ENCODE results near the gene SHISA8. TPM values are rescaled to one million over a fixed set of nuclear protein-coding genes. Genes with fewer than 3 reads are reported as not detected.
A peak's percentile ranks its signal among the peaks of the same experiment; 100 is the strongest.
"Not testable (repeated sequence)": the region's sequence is repeated elsewhere in the genome, so short reads cannot be mapped to it uniquely, and the experiment has no call there.

Gene SHISA8
- not detected for total RNA-seq

GRCh38 chr22:41915035-41915785 is at the start of gene SHISA8:
Gene SHISA8, minus strand, starts transcription at chr22:41915074. Its CDS starts 407 bp downstream, at chr22:41914667.
- DNase-seq: no peak

DNA sequence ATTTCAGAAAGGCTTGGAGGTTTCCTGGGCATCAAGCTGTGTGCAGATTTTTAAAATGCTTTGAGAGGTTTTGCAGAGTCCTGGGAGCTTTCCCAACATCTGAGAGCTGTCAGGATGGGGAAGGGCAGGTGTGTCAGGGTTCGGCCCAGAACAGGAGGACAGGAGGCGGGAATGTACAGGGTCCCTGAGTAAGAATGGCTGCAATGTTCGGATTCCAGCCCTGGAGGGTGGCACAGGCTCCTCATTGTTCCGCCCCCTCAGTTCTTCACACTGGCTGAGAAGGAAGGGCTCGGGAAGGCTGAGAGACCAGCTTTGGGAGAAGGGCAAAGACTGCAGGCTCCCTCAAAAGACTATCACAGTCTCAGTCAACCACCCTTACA is 49.2 kb upstream of the SHISA8 start:
- DNase-seq: no peak

DNA sequence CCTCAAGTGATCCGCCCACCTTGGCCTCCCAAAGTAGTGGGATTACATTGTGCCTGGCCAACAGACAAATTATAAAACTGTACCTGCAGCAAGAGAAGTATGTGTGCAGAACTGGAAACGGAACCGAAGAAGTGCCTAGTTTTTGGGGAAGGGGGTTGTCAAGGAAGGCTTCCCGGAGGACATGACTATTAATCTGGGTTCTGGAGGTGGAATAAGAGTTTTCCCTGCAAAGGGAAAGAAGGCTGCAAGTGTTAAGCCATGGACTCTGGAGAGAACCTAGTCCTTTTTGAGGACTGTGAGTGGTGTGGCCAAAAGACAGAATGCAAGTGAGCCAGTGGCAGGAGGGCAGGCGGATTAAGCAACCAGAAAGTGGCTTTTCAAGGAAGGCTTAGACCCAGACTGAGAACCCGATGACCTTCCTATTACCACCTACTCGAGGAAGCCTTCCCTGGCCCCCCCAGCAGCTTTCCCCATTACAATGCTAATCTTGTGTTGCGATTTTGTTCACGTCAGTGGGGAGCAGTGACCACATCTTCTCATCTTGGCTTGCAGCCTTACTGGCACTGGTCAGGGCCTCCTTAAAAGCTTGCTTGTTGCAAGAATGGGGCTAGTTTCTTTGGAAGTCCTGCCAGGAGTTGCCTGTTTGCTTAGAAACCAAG is 48.7 kb upstream of the SHISA8 start:
- peak; percentile 28 for DNase-seq

DNA sequence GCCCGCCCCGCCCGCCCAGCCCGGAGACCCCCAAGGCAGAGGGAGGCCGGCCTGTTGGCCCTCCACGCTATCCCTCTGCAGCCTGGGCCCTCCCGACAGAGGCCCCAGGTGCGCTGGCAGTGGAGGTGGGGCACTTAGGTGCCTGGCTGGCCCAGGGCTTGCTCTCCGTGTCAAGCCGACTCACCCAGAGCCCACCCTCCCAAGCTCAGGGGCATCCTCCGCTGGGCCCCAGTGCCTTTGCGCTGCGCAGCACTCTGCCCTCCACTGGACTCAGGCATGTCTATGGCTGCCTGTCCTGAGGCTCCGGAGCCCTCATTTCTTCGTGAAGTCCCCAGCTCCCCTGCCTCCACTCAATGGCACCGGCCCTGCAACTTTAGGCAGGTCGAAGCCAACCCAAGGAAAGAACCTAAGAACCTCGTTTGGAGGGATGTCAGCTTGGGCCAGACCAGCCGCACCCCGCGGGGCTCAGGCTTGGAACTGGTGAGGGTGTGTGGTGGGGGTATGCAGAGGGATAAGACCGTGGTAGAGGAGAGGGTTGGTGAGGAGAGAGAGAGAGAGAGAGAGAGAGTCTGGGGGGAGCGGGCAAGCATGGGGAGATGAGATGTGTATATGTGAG is 43.2 kb upstream of the SHISA8 start:
- DNase-seq: no peak

GRCh38 chr22:41952713-41953112 is 37.8 kb upstream of the SHISA8 start:
- no peak for DNase-seq

DNA sequence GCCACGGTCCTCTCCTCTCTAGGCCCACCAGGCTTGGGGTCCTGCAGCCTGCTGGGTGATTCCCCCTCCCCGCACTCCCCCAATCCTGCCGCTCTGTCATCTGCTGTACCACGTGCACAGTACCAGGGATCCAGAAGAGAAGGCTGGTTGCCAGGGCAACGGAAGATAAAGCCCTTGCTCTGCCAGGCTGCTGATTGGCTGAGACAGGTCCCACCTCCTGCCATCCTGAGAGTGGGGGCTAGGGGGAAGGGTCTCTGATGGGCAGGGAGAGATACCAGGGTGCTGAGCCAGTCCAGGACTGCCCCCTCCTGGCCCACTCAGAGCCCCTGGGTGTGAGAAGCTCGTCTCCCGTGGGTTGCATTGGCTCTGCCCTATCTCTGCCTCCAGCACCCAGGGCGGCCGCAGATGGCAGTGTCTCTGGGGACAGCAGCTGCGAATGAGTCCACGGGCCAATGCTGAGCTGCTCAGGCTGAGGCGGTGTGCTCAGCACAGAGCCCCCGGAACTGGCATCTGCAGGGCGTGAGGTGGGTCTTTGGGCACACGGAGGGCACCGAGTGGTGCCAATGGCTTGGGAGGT is 37.1 kb upstream of the SHISA8 start, which contains the start of gene SMIM45:
Gene SMIM45, plus strand, starts transcription at position 253 of the 577 bp plus-strand sequence.
- peak; percentile 86 for DNase-seq

GRCh38 chr22:41949297-41949965 is 34.6 kb upstream of the SHISA8 start:
- DNase-seq: no peak

DNA sequence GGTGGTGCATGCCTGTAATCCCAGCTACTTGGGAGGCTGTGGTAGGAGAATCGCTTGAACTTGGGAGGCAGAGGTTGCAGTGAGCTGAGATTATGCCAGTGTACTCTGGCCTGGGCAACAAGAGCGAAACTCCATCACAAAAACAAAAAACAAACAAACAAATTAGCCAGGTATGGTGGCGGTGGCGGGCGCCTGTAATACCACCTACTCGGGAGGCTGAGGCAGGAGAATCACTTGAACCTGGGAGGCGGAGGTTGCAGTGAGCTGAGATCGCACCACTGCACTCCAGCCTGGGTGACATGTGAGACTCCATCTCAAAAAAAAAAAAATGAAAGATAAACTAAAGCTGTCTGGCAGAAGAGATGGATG is 34.0 kb upstream of the SHISA8 start:
- not testable (repeated sequence) for DNase-seq

DNA sequence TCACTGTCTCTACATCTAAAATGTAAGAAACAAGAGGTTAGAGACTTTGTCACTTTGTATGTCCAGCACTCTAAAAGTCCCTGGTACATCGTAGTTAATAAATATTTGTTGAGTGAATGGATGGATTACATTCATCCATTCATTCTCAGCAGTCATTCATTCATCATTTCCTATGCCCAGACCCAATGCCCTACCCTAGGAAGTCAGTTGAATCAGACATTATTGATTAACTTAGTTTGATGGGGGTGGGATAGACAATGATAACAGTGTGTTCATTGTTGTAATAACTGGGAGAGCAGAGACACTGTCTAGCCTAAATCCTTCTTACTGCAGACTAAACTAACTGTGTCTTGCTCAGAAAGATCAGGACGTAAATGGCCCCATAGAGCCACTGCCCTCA is 33.3 kb upstream of the SHISA8 start:
- no peak for DNase-seq

DNA sequence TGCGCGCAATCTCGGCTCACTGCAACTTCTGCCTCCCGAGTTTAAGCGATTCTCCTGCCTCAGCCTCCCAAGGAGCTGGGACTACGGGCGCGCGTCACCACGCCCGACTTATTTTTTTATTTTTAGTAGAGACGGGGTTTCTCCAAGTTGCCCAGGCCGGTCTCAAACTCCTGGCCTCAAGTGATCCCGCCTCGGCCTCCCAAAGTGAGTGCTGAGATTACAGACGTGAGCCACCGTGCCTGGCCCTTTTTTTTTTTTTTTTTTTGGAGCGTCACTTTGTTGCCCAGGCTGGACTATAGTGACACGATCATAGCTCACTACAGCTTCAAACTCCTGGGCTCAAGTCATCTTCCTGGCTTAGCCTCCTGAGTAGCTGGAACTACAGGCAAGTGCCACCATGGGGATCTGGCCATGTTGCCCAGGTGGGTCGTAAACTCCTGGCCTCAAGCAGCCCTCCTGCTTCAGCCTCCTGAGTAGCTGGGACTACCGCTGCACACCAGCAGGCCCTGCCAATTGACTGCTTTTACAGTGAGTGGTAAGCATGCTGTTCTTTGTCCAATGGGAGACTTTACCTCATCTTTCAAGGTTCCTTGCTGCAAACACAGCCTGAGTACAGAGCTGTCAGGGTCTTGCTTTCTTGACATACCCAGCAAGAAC is 32.7 kb upstream of the SHISA8 start:
- DNase-seq: no peak

GRCh38 chr22:41946629-41947423 is 32.0 kb upstream of the SHISA8 start, which contains the start of gene CENPM:
Gene CENPM, minus strand, starts transcription at chr22:41947152. Its CDS starts 76 bp downstream, at chr22:41947076.
- peak; percentile 91 for DNase-seq

GRCh38 chr22:41943661-41944209 is 28.9 kb upstream of the SHISA8 start:
- no peak for DNase-seq

DNA sequence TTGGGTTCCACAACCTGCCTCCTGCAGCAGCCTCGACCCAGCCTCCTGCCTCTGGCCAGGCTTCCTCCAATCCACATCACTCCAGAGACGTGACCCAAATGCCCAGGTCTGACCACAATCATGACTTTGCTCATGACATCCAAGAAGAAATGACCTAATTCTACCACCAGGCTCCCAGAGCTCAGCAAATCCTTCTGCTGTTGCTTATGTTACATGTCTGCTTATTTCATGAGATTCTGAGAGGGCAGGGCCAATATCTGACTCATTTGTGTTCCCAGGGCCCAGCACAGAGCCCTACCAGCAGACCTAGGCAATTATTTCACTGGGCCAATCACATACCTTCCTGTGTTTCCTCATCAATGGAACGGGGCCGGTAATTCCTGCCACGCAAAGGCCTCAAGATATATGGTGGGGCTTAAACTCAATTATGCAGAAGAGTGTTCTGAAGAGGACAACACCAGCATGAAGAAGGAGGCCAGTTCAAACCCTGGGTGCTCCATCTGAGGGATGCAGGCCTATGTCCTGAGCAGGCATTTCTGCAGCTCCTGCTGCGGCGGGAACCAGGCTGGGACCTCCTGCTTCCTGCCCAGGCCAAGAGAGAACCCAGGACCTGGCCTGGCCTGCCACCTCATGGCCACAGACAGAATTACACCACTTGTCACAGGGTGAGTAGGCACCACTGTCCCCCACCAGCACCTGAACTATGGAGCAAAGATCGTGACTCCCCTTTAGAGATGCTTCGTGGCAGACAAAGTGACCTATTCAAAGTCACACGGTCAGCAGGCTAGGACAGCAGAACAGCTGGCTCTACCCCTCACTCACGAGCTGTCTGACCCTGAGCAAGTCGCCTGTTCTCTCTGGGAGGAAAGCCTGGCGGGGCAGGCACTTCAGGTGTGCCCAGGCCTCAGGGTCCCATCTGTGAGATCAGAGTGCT is 26.2 kb upstream of the SHISA8 start:
- peak; percentile 74 for DNase-seq

DNA sequence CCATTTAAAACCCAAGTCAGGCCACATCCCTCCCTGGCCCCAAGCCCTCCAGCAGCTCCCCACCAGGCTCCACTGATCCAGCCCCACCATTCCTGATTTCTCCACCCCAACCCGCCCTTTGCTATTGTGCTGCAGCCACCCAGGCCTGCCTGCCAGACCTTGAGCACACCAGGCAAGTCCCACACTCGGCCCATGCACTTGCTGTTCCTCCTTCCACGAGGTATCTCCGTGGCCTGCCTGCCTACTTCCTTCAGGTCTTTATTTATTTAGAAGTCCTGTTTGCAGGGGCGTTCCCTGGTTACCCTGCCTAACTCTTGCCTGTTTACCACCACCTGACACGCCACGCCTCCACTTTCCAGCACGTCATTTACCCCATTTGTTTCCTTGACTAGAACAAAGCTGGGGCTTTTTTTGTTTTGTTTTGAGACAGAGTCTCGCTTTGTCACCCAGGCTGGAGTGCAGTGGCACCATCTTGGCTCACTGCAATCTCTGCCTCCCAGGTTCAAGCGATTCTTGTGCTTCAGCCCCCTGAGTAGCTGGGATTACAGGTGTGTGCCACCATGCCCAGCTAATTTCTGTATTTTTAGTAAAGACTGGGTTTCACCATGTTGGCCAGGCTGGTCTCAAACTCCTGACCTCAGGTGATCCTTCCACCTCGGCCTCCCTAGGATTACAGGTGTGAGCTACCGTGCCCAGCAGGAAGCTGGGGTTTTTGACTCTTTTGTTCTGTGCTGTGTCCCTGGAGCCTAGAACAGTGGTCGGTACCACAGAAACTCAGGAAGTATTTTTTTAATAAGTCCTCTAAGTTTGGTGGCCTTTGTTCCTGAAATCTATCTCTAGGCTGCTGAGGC is 25.3 kb upstream of the SHISA8 start:
- DNase-seq: no peak

GRCh38 chr22:41936894-41937169 is 22.0 kb upstream of the SHISA8 start:
- DNase-seq: no peak

GRCh38 chr22:41935509-41935908 is 20.6 kb upstream of the SHISA8 start:
- no peak for DNase-seq

DNA sequence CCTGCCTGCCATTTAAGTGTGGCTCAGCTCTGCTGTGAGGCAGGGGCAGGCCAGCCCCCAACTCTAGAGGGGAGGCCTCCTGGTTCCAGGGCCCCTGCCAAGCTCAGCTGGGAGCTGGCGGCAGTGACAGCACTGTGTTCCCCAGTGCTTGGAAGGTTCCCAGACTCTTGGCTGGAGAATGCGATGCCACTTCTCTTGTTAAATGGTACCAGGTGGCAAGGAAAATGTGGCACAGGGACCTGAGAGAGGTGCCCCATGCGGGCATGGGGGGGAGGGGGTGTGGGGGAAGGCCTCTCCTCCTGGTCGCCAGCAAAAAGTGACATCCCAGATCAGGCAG is 20.1 kb upstream of the SHISA8 start:
- DNase-seq: no peak

DNA sequence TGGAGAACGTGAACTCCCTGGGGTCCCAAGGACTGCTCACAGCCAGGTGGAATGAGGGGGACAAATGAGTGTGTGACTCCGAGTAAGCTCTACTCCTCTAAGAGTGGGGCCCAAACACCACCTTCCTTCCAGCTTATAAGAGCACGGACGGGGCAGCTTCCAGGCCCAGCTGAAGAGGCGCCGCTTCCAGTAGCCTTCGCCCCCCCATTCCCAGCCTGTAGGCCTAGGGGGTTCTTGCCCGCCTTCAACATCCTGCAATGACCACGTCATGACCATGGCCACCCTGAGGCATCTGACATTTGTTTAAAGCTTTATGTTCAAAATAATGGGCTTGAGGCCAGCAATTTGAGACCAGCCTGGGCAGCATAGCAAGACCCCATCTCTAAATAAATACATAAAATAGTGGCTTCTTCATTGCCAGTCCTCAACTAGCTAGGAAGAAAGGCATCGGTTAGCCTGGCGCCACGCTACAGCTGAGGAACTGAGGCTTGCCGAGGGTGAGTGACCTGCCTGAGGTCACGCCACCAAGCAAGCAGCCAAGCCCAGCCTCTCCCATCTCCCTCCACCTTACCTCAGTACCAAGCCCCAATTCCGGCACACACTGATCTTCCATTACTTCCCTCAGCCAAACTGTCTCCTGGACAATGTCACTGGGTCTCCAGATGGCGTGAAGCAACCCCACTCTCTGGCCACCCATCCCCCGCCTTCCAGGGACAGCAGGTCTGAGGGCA is 19.6 kb upstream of the SHISA8 start:
- no peak for DNase-seq

All from occipital lobe (tissue), 2 donors.